ENCODE data around the gene PURB. TPM values are rescaled to one million over a fixed set of nuclear protein-coding genes. Genes with fewer than 3 reads are reported as not detected.
A peak's percentile ranks its signal among the peaks of the same experiment; 100 is the strongest.
"Not testable (repeated sequence)": the region's sequence is repeated elsewhere in the genome, so short reads cannot be mapped to it uniquely, and the experiment has no call there.

Gene PURB
- total RNA-seq, 1 donor from 2014 or later, result 54.4 TPM

DNA sequence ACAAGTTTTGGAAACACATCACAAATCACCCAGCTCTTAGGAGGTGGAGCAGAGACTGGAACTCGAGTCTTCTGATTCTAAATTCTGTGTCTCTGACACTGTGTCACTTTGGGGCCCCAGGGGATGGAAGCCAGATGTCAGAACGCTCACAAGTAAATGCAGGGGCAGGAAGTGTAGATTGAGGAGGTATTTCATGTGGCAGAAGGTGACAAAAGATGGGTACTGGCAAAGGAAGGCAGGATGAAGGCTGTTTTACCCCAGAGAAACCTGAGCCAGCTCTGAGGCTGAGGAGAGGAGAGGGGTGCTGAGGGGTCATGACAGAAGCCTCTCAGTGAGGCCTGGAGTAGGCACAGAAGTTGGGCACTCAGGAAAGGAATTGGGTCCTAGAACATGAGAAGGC, 6.0 kb upstream of the PURB start:
- DNase-seq, result no peak

DNA sequence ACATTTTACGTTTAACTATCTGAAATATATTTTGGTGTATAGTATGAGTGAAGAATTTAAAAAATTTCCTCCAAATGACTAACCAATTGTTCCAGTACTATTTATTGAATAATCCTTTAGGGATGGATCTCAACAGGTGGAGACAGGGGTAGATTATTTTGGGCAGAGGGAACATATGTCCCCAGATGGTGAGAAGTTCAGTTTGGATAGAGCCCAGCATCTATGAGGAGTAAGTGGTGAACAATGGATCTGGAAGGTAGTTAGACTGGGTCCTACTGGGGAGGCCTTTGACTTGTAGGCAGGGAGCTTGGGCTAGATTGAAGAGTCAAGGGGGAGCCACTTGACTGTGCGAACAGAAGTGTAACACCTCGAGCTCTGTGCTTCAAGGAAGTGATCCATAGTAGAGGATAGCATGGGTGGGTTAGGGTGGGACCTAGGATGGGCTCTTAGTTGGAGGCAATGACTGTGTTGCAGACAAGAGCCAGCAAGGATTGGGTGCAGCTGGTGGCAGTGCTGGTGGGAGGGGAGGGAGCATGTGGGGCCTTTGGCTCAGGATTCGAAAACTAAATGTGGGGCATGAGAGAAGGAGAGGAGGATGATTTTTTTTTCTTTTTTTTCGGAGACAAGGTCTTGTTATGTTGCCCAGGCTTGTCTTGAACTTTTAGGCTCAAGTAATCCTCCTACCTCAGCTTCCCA, 3.9 kb upstream of the PURB start:
- DNase-seq, result peak; percentile 79

- DNase-seq, result no peak
These were observed 2.0 kb upstream of the PURB start for GRCh38 chr7:44887293-44887692.

- peak; percentile 78 for DNase-seq
These were observed 523 bp downstream of the PURB start for GRCh38 chr7:44884621-44885393.

GRCh38 chr7:44883961-44884620, 1.2 kb downstream of the PURB start:
- DNase-seq, result no peak

GRCh38 chr7:44882899-44883298, 2.4 kb downstream of the PURB start:
- DNase-seq, result no peak

DNA sequence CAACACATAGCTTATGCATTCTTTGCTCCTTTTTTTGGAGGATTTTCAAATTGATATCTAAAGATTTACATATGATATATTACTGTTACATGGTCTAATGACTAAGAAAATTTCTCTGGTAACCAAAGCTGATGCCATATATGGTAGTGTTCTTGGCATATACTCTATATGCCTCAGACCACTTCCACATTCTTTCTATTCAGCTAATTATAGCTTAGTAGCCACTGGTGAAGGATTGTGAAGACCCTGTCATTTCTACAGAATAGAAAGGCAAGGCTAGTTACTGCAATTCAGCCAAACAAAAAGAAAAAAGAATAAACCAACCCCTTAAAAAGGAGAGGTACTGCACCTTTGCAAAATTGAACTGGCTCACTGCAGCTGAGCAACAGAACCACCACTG, 3.7 kb downstream of the PURB start:
- DNase-seq, result no peak

GRCh38 chr7:44881066-44881600, 4.2 kb downstream of the PURB start:
- no peak for DNase-seq

- no peak for DNase-seq
These were observed 4.9 kb downstream of the PURB start for GRCh38 chr7:44880317-44881018.

DNA sequence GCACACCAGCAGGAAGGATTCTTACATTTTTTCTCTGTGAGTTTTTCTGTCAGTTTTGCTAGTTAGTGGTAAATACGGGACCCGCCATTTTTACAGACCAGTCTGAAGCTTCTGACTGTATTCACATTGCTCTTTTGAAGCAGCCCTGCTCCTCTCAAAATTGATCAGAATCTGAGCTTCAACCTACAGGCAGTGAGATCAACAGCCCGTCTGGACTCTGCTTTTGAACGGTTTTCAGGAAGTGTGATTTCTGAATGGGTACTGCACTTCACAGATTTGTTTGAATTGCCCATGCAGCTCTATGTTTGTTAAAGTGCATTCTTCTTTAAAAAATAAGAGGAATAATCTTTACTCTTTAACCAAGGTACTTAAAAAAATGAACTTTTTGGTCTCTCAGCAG, 8.9 kb downstream of the PURB start:
- DNase-seq, result no peak

- no peak for DNase-seq
These were observed 10.1 kb downstream of the PURB start for GRCh38 chr7:44875241-44875640.

DNA sequence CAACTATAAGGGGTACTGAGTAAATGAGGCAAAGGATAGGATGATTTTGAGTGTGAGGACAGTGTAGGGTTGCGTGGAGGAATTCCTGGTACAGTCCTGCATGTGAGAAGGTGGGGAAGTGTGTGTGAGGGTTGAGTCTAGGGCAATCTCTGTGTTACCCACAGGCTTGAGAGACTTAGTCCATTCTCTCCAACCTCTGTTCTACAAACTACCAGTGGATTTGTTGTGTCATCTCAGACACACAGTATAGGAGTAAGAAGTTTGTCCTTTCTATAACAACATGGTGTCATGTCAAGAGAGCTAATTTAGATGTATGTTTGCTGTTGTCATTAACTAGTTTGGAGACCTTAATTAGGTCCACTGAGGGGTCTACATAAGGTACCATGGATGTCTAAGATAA, 12.5 kb downstream of the PURB start:
- DNase-seq, result no peak

DNA sequence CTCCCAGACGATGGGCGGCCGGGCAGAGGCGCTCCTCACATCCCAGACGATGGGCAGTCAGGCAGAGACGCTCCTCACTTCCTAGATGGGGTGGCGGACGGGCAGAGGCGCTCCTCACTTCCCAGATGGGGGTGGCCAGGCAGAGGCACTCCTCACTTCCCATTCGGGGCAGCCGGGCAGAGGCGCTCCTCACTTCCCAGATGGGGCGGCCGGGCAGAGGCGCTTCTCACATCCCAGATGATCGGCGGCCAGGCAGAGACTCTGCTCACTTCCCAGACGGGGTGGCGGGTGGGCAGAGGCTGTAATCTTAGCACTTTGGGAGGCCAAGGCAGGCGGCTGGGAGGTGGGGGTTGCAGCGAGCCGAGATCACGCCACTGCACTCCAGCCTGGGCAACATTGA, 13.4 kb downstream of the PURB start:
- not testable (repeated sequence) for DNase-seq

- DNase-seq, result not testable (repeated sequence)
These were observed 14.6 kb downstream of the PURB start for GRCh38 chr7:44870780-44871179.

- not testable (repeated sequence) for DNase-seq
These were observed 15.0 kb downstream of the PURB start for GRCh38 chr7:44870336-44870735.

DNA sequence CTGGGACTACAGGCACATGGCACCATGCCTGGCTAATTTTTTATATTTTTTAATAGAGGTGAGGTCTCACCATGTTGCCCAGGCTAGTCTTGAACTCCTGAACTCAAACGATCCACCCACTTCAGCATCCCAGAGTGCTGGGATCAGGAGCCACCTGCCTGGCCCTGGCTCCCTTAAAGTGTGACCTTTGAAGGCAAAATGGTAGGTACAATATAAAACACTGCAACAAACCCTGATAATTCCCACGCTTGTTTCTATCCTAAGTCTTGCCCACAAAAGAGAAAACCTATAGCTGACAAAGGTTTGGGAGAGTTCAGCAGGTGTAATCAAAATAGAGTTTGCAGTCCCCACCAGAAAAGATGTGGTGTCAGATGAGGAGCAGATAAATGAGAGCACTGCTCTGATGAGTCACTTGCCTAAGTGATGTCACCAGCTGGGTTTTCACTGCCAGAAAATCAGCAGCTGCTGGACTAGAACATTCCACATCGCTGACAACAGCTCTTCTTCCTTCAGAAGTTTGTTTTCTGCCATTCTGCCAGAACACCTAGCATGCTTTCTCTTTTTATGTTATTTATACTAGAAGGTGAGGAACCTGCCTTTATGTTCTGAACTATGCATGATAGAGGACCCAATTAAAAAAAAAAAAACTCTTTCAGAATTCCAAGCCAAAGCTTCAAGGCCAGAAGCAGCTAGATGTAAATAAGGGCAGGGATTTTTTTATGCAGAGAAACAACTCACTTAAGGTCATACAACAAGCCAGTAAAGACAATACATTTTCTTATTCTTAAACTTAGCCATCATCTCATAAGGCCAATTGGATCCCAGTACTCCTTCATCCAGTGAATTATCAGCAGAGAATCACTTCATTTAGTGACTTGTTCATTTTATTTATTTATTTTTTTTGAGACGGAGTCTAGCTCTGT, 18.0 kb downstream of the PURB start:
- DNase-seq, result peak; percentile 58

GRCh38 chr7:44861949-44862348, 23.4 kb downstream of the PURB start:
- DNase-seq, result not testable (repeated sequence)

- DNase-seq, result no peak
These were observed 27.2 kb downstream of the PURB start for GRCh38 chr7:44858161-44858560.

GRCh38 chr7:44854644-44855364, 30.5 kb downstream of the PURB start:
- DNase-seq, result no peak

- DNase-seq, result no peak
These were observed 31.9 kb downstream of the PURB start for GRCh38 chr7:44853391-44853790.

DNA sequence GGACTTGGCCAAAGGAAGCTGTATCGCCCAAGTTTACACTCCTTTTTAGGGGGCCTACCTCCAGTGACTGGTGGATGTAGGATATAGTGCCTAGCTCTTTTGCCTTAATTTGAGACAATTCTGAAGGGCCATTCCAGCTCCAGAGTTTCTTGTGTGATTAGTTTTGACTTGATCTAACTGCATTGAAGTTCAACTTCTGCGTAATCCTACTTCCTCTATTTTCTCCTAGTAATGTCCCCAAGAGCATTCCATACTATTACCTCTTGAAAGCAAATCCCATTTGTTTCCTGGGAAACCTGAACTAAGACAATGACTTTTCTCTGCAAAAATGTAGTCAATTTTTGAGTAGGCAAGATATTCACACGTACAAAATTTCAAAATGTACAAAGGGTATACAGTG, 32.7 kb downstream of the PURB start:
- DNase-seq, result no peak

Data from tongue (tissue), 2 donors.